GM19023 (cell line): Measurements from ENCODE around the gene MAP7D3.
"Not testable (repeated sequence)": the region's sequence is repeated elsewhere in the genome, so short reads cannot be mapped to it uniquely, and the experiment has no call there.

Experiments
- ATAC-seq: cut with Tn5 transposase; IDR thresholded peaks from one replicate; pipeline ENCODE4 v1.9.1; 2021; ENCODE audit warnings: mild to moderate bottlenecking, moderate library complexity; ENCODE audit not compliant: unreplicated experiment

MAP7D3 gene

GRCh38 chrX:136251041-136251991 is at the start of gene MAP7D3:
Gene MAP7D3 (minus strand): TSS chrX:136251400. CDS start chrX:136251358, 42 bp downstream.
- peak; percentile 88 for ATAC-seq

- ATAC-seq = not testable (repeated sequence)
Observed at GRCh38 chrX:136300721-136301120, 49.5 kb upstream of the MAP7D3 start, which contains the start of gene ADGRG4. Gene ADGRG4 (plus strand): TSS chrX:136300963. CDS start chrX:136308778, 7,815 bp downstream.

GRCh38 chrX:136295380-136295779 is 44.2 kb upstream of the MAP7D3 start:
- ATAC-seq = no peak

- ATAC-seq = no peak
Observed at GRCh38 chrX:136292656-136293055, 41.5 kb upstream of the MAP7D3 start.

GRCh38 chrX:136291824-136292223 is 40.6 kb upstream of the MAP7D3 start:
- ATAC-seq = no peak

GRCh38 chrX:136286375-136286774 is 35.2 kb upstream of the MAP7D3 start:
- ATAC-seq = not testable (repeated sequence)

- no peak for ATAC-seq
Observed at GRCh38 chrX:136275553-136275952, 24.4 kb upstream of the MAP7D3 start.

GRCh38 chrX:136273986-136274385 is 22.8 kb upstream of the MAP7D3 start:
- no peak for ATAC-seq

- no peak for ATAC-seq
Observed at GRCh38 chrX:136272325-136272724, 21.1 kb upstream of the MAP7D3 start.

GRCh38 chrX:136271300-136271699 is 20.1 kb upstream of the MAP7D3 start:
- ATAC-seq = no peak

GRCh38 chrX:136269921-136270320 is 18.7 kb upstream of the MAP7D3 start:
- no peak for ATAC-seq

GRCh38 chrX:136268051-136269048 is 17.1 kb upstream of the MAP7D3 start:
- ATAC-seq = peak; percentile 68

- ATAC-seq = no peak
Observed at GRCh38 chrX:136266828-136267227, 15.6 kb upstream of the MAP7D3 start.

- no peak for ATAC-seq
Observed at GRCh38 chrX:136262812-136263315, 11.7 kb upstream of the MAP7D3 start.

GRCh38 chrX:136262243-136262642 is 11.0 kb upstream of the MAP7D3 start:
- ATAC-seq = no peak

GRCh38 chrX:136261321-136261720 is 10.1 kb upstream of the MAP7D3 start:
- no peak for ATAC-seq

GRCh38 chrX:136260776-136261175 is 9.6 kb upstream of the MAP7D3 start:
- ATAC-seq = no peak

GRCh38 chrX:136259543-136259942 is 8.3 kb upstream of the MAP7D3 start:
- no peak for ATAC-seq

GRCh38 chrX:136258951-136259350 is 7.8 kb upstream of the MAP7D3 start:
- ATAC-seq = no peak

- no peak for ATAC-seq
Observed at GRCh38 chrX:136256026-136256425, 4.8 kb upstream of the MAP7D3 start.

GRCh38 chrX:136255541-136255940 is 4.3 kb upstream of the MAP7D3 start:
- ATAC-seq = no peak
